NT2/D1 (cell line): Measurements from ENCODE around the gene RNF144B.
"Not testable (repeated sequence)": the region's sequence is repeated elsewhere in the genome, so short reads cannot be mapped to it uniquely, and the experiment has no call there.

Experiments
- DNase-seq: peaks from one replicate; pipeline ENCODE4 v3.0.0-alpha.2; 2011; ENCODE audit warnings: low read depth, low spot score
- H3K27me3 ChIP-seq: 2 replicates; pipeline ENCODE4 v1.6.0; 2011; ENCODE audit warnings: mild to moderate bottlenecking; ENCODE audit not compliant: insufficient read length, insufficient read depth
- H3K36me3 ChIP-seq: 2 replicates; pipeline ENCODE4 v1.6.1; 2011; ENCODE audit warnings: mild to moderate bottlenecking, low read length, mixed read lengths; ENCODE audit not compliant: insufficient read depth, insufficient read length
- H3K4me1 ChIP-seq: 2 replicates; pipeline ENCODE4 v1.5.1; 2011; ENCODE audit not compliant: insufficient read depth, insufficient read length
- H3K4me3 ChIP-seq: 2 replicates; pipeline ENCODE4 v1.5.1; 2011; ENCODE audit warnings: low read depth; ENCODE audit not compliant: insufficient read length
- H3K9ac ChIP-seq: 2 replicates; pipeline ENCODE4 v1.6.0; 2011; ENCODE audit warnings: low read depth; ENCODE audit not compliant: insufficient read length
- H3K9me3 ChIP-seq: 2 replicates; pipeline ENCODE4 v1.5.1; 2011; ENCODE audit warnings: mild to moderate bottlenecking, low read length; ENCODE audit not compliant: insufficient read depth
- SUZ12 ChIP-seq: IDR thresholded peaks from 2 replicates; pipeline ENCODE4 v1.6.1; 2011; ENCODE audit not compliant: insufficient read length, insufficient read depth; ENCODE audit errors: extremely low read depth
- YY1 ChIP-seq: IDR thresholded peaks from 2 replicates; pipeline ENCODE4 v1.6.1; 2011; ENCODE audit not compliant: insufficient read length, insufficient read depth
- ZNF274 ChIP-seq: IDR thresholded peaks from 2 replicates; pipeline ENCODE4 v1.6.1; 2011; ENCODE audit warnings: mild to moderate bottlenecking, low read depth, low read length

Gene RNF144B

DNA sequence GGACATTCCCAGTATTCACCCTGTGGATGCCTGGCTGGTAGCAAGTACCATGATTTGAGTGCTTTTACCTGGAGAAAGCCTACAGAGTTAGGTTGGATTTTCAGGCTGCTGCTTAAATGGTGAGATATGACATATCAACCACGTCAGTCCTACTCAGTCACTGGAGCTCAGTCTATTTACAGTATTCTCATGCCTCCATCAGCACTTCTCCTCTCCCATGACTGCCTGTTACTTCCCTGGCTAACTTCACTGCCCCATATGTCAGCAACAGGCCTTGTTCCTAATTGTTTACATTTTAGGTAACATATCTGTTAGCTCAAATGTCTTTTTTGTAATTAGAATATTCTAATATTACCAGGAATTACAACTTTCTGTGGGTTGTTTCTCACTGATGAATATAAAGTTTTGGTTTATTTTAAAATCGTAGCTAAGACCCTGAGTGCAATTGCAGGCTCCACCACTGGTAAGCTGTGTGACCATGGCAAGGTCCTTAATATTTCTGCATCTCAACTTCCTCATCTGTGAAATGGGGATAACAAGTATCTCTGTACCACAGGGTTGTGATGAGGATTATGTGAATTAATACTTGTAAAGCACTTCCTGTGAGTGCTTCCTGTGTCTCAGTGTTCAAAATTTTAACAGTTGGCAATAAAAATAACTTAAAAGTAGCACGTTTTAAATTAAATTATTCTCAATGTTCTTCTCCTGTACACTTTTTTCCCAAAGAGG lies 54.3 kb downstream of the RNF144B start:
- Histone ChIP-seq H3K4me3 (no peak overlapping the region), H3K9ac (no peak overlapping the region), H3K36me3 (no peaks in the 10 kb centered on the region), H3K4me1 (no peaks in the 10 kb centered on the region), H3K9me3 (no peaks in the 10 kb centered on the region), H3K27me3 (no peaks in the 10 kb centered on the region)
- no peak for DNase-seq
- TF ChIP-seq YY1: no peak
- no peak for TF ChIP-seq ZNF274
- no peak for TF ChIP-seq SUZ12

- Histone ChIP-seq H3K9me3 (no peaks in the 10 kb centered on the region), H3K9ac (no peak overlapping the region), H3K36me3 (no peaks in the 10 kb centered on the region), H3K27me3 (no peaks in the 10 kb centered on the region), H3K4me1 (no peaks in the 10 kb centered on the region), H3K4me3 (no peak overlapping the region)
- no peak for DNase-seq
- TF ChIP-seq ZNF274 (no peak), SUZ12 (no peak), YY1 (no peak)
These were observed 57.0 kb downstream of the RNF144B start for GRCh38 chr6:18444111-18444510.

- TF ChIP-seq ZNF274 (no peak), YY1 (no peak)
These were observed 58.1 kb downstream of the RNF144B start for GRCh38 chr6:18445228-18445627.

GRCh38 chr6:18446771-18447170 lies 59.6 kb downstream of the RNF144B start:
- Histone ChIP-seq H3K27me3 (no peaks in the 10 kb centered on the region), H3K36me3 (no peaks in the 10 kb centered on the region), H3K4me3 (no peak overlapping the region), H3K9ac (no peak overlapping the region), H3K9me3 (no peaks in the 10 kb centered on the region), H3K4me1 (no peaks in the 10 kb centered on the region)
- no peak for DNase-seq
- no peak for TF ChIP-seq SUZ12
- TF ChIP-seq ZNF274: no peak
- no peak for TF ChIP-seq YY1

More at GRCh38 chr6:18445228-18445627, 58.1 kb downstream of the RNF144B start:
- Histone ChIP-seq H3K9me3 (no peaks in the 10 kb centered on the region), H3K4me1 (no peaks in the 10 kb centered on the region), H3K9ac (no peak overlapping the region), H3K36me3 (no peaks in the 10 kb centered on the region), H3K4me3 (no peak overlapping the region), H3K27me3 (no peaks in the 10 kb centered on the region)
- DNase-seq: no peak

- Histone ChIP-seq H3K4me1 (no peaks in the 10 kb centered on the region), H3K4me3 (no peak overlapping the region), H3K27me3 (no peaks in the 10 kb centered on the region), H3K9me3 (no peaks in the 10 kb centered on the region), H3K36me3 (no peaks in the 10 kb centered on the region), H3K9ac (no peak overlapping the region)
- TF ChIP-seq SUZ12 (no peak), YY1 (no peak), ZNF274 (no peak)
- no peak for DNase-seq
These were observed 60.4 kb downstream of the RNF144B start for GRCh38 chr6:18447552-18447951.

DNA sequence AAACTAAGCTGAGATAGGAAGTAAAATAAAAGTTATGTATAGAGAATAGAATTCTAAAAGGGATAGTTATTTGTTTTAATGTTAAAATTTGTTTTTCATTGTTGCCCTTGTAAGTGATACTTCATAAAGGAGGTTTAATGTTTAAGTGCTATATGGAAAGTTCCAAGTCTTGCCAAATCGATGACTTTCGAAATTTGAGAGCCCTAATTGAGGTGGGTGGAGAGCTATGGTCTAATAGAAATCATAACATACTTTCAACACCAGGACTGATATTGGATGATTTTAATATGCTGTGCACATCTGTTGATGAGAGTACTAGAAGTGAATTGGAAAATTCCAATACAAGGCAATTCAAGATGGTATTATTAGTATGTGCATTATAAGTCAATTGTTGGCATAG lies 64.6 kb downstream of the RNF144B start:
- Histone ChIP-seq H3K4me1 (no peaks in the 10 kb centered on the region), H3K36me3 (no peaks in the 10 kb centered on the region), H3K4me3 (no peak overlapping the region), H3K9me3 (no peaks in the 10 kb centered on the region), H3K9ac (no peak overlapping the region), H3K27me3 (no peaks in the 10 kb centered on the region)
- DNase-seq: no peak
- TF ChIP-seq SUZ12: no peak
- TF ChIP-seq ZNF274: no peak
- no peak for TF ChIP-seq YY1

GRCh38 chr6:18454446-18454845 lies 67.3 kb downstream of the RNF144B start:
- Histone ChIP-seq H3K4me1 (no peaks in the 10 kb centered on the region), H3K4me3 (no peak overlapping the region), H3K9ac (no peak overlapping the region), H3K9me3 (no peaks in the 10 kb centered on the region), H3K36me3 (no peaks in the 10 kb centered on the region), H3K27me3 (no peaks in the 10 kb centered on the region)
- TF ChIP-seq YY1 (no peak), ZNF274 (no peak), SUZ12 (no peak)
- DNase-seq: no peak

GRCh38 chr6:18457065-18457737 lies 70.1 kb downstream of the RNF144B start:
- TF ChIP-seq ZNF274: no peak
- no peak for TF ChIP-seq SUZ12
- Histone ChIP-seq H3K9me3 (peaks cover 6% of the 10 kb centered on the region; the same call in 1 of the 2 replicates), H3K4me1 (no peaks in the 10 kb centered on the region), H3K9ac (no peak overlapping the region), H3K4me3 (no peak overlapping the region), H3K27me3 (no peaks in the 10 kb centered on the region), H3K36me3 (no peaks in the 10 kb centered on the region)
- no peak for DNase-seq

GRCh38 chr6:18458086-18458485 lies 70.9 kb downstream of the RNF144B start:
- H3K36me3 ChIP-seq, H3K9ac ChIP-seq, H3K27me3 ChIP-seq, H3K4me1 ChIP-seq, H3K9me3 ChIP-seq, H3K4me3 ChIP-seq, DNase-seq: not testable (repeated sequence)
